ENCODE data around the gene HRAS. TPM values are rescaled to one million over a fixed set of nuclear protein-coding genes. Genes with fewer than 3 reads are reported as not detected.
A peak's percentile ranks its signal among the peaks of the same experiment; 100 is the strongest.

HRAS gene
- total RNA-seq, 1 experiment from 2014 or later, result 65.8 TPM

DNA sequence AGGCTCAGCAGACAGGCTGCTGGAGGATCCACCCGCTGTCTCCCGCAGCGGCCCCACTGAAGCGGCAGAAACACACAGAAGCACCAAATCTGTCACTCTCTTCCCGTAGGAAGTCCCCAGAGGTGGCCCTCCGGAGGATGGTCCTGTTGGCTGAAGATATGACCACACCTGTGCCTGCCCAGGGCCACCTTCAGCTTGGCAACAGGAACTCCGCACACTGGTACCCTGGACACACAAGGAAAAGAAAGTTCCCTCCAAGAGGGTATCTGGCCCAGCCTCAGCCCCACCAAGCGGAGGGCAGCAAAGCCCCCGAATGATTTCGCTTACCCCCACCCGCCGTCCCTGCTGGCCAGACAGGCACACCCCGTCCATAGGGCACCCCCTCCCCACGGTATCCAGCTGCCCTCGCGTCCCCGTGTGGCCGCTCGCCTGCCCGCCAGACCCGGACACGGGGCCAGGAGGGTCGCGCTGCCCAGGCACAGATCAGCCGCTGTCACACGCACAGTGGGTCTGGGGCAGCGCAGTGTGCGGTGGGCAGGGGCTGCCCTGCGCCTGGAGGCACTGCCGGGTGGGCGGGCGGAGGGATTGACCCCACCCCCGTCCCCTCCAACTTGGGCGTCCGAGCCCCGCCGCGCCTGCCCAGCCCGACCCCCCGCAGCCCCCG lies 32.4 kb upstream of the HRAS start:
- no peak for DNase-seq (ENCODE audit: low read depth)

DNA sequence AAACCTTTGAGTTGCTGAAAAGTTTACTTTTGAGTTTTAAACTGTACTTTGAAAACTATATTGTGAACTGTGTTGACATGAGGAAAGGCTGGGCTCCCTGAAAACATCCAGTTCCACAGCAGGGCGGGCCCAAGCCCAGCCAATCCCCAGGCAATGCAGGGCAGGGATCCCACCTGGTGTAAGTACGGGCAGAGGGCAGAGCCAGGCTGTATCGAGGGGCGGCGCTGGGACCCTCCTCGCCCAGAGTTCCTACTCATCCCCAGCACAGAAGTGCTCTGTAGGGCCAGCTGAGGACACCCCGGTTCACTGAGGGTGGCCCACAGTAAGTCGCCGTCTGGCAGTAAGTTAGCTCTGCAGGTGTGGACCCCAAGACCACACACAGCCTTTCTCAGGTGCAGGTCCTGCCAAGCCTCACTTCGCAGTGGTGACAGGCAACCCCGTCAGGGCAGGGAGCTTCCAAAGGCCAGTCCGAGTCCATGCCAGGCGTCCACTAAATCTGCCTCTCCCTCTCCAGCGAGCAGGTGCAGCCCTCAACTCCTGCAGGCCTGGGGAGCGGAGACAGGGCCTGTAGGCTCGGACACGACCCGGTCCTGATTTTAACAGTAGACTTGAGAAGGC lies 31.7 kb upstream of the HRAS start:
- no peak for DNase-seq (ENCODE audit: low read depth)

DNA sequence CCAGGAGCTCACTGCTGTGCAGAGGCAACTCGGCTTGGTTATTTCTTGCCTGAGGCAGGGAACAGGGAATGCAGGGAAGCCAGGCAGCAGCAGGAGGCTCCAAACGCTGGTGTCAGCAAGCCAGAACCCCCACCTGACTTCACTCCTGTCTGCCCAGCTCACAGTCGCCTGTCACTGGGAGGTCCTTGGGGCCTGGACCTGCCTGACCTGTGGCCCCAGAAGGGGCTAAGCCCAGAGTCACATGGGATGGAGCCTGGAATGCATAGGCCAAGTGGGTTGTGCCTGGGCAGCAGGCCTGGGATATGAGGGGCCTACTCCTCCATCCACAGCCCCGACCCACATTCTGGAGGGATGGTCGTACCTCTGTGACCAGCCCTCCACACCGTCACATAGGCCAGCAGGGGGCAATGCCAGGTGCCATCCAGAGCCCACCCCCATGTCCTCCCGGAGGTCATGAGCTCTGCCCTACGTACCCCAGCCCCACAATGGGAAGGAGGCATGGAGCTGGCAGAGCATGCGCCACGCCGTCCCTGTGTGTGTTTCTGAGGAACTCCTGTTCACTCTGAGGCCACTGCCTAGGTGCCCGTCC lies 30.6 kb upstream of the HRAS start:
- DNase-seq (ENCODE audit: low read depth), result no peak

DNA sequence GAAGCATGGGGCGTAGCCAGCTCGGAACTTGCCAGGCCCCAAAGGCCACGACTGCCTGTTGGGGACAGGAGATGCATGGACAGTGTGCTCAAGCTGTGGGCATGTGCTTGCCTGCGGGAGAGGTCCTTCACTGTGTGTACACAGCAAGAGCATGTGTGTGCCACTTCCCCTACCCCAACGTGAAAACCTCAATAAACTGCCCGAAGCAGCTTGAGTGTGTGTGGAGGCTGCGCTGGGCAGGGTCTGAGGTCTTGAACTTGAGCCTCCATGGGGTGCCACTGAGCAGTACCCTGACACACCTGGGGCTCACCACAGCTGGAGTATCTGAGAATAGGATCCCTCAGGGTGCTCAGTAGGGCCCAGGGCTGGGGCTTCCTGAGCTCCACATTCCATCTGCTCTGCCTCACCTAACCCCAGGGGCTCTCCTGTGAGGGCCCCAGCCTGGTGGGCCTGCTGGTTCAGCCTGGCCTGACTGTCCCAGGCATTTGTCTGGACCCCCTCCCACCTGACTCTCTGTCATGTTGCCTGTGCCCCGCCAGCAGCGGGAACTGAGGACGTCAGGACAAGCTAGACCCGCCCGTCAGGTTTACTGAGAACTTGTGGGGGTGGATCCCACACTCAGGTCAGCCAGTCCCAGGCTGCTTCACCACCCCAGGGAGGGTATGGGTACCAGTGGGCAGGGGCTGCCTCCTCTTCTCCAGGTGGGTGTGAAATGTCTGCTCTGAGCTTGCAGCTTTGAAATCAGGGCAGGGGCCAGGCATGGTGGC lies 28.6 kb upstream of the HRAS start:
- no peak for DNase-seq (ENCODE audit: low read depth)

DNA sequence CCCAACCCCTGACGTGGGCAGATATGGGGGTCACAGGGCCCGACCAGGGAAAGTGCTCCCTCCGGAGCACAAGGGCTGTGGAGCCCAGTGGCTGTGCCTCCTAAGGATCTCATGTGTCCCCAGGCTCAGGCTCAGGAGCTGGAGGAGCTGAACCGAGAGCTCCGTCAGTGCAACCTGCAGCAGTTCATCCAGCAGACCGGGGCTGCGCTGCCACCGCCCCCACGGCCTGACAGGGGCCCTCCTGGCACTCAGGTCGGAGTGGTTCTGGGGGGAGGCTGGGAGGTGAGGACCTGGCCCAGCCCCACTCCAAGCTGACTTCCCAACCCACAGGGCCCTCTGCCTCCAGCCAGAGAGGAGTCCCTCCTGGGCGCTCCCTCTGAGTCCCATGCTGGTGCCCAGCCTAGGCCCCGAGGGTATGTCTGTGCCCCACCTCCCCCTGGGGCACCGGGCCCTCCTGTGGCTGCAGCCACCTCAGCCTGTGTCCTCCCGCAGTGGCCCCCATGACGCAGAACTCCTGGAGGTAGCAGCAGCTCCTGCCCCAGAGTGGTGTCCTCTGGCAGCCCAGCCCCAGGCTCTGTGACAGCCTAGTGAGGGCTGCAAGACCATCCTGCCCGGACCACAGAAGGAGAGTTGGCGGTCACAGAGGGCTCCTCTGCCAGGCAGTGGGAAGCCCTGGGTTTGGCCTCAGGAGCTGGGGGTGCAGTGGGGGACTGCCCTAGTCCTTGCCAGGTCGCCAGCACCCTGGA lies 27.9 kb upstream of the HRAS start:
- DNase-seq (ENCODE audit: low read depth), result no peak

DNA sequence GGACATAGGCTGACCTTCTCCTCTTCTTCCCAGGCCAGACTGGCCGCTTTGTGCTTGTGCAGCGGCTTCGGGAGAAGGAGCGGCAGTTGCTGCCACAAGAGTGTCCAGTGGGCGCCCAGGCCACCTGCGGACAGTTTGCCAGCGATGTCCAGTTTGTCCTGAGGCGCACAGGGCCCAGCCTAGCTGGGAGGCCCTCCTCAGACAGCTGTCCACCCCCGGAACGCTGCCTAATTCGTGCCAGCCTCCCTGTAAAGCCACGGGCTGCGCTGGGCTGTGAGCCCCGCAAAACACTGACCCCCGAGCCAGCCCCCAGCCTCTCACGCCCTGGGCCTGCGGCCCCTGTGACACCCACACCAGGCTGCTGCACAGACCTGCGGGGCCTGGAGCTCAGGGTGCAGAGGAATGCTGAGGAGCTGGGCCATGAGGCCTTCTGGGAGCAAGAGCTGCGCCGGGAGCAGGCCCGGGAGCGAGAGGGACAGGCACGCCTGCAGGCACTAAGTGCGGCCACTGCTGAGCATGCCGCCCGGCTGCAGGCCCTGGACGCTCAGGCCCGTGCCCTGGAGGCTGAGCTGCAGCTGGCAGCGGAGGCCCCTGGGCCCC lies 26.8 kb upstream of the HRAS start:
- no peak for DNase-seq (ENCODE audit: low read depth)

DNA sequence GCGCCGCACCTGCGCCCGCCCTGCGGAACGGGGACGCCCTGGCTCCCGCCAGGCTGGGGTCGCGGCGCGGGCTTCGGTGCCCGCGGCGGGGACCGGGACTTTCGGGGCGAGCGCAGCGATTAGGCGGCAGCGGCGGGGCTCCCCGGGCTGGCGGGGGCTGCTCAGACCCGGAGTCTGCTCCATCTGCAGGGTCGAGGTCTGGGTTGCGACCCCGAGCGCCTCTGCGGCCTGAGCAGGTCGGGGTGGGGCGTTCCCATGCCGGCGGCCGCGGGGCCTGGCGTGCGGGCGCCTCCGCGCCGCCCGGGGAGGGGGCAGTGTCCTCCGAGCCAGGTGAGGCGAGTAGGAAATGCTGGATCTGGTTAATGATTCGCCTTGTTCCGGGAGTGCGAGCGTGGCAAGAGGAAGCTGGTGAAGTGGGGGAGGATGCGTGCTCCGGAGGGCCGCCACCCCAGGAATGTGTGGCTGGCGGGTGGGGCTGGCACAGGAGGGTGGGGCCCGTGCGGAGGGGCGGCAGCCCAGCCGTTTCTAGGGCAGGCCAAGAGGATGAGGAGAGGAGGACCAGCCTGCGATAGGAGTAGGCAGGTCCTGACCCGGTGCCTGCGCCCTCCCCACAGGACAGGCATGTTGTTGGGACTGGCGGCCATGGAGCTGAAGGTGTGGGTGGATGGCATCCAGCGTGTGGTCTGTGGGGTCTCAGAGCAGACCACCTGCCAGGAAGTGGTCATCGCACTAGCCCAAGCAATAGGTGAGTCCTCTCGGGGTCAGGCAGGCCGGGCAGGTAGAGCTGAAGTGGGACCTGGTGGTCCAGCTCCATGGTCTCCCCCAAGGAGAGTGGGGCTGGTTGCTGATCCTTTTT lies 26.0 kb upstream of the HRAS start:
- peak; percentile 47 for DNase-seq (ENCODE audit: low read depth)

DNA sequence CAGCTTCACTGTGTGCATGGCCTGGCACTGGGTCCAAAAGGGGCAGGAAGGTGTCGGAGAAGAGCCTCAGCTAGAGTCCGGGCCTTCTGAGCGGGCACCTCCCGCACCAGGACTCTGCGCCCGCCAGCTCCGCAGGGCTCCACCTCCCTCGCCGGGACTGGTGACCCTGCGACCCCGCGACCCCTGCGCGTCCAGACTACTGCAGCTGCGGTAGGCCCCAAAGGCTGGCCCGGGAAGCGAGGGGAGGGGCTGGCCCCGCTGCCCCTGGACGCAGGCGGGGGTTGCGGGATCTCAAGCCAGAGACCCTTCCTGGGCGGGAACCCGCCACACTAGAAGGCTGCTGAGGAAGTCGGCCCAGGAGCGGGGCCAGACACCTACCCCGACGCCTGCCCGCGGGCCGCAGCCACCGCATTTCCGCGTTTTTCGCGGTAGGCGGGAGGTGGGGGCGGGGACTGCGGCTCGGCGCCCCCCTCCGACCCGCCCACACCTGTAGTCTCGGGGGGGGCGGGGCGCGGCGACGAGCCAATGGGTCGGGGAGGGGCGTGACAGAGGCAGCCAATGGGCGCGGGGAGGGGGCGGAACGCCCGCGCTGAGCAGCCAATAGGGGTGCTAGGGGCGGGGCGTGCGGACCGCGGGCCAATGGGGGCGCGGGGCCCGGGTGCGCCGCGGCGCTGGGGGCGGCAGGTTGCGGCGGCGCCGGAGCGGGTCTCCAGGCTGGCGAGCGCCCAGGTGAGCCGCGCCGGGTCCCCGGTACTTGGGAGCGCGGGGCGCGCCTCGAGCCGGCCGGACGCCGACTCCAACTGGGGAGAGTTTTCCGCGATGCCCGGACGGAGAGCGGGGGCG lies 25.1 kb upstream of the HRAS start, which contains the start of the genes LMNTD2 and RASSF7:
TSS of gene LMNTD2 (minus strand) at position 434 of the 843 bp plus-strand sequence. CDS start at position 412, 22 bp downstream.
TSS of gene RASSF7 (plus strand) at position 666 of the 843 bp plus-strand sequence. CDS start 799 bp downstream, outside the sequence.
- DNase-seq (ENCODE audit: low read depth), result peak; percentile 73

DNA sequence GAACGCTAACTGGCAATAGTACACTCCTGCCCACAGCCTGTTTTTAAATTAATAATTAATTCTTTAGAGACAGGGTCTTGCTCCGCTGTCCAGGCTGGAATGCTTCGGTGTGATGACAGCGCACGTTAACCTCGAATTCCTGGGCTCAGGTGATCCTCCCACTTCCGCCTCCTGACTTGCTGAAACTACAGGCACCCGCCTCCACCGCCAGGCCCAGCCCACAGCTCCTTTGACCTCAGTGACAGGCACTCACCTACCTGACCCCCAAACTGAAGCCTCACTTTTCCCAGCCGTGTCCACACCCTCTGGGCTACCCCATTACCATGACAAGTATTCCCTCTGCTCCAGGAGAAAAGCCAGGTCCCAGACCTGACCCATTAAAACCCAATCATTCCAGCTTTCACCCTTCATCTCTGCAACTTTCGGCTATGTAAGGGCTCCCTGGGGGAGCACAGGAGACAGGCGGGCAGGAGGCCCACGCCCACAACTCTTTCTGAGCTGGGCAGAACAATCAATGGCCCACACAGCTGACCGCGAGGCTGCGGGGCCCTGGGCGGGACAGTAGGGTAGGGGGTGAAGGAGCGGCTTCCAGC lies 24.4 kb upstream of the HRAS start:
- no peak for DNase-seq (ENCODE audit: low read depth)

DNA sequence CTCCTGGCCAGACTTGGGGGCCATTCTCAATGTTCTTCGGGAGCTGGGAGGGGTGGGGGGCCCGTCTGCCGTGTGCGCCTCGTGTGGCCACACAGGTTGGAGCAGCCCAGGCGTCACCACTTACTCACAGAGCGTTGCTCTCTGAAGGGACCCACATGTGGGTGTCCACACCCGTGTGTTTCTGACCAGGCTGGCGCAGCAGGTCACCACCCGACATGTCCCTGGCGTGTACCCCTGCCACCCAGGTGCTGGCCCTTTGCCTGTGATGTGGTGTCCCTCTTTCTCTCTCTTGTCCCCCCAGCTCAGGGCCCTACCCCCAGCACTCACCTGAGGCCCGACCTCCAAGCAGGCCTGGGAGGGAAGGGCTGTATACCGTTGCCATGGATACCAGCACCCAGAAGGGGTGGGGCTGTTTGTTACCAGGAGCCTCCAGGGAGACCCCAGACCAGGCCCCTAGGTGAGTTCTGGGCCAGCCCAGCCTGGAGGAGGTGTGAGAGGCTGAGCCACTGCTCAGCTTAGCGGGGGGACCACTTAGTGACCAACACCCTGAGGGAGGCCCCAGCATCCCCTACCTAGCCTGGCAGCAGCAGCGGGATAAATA lies 23.7 kb upstream of the HRAS start:
- DNase-seq (ENCODE audit: low read depth), result no peak

DNA sequence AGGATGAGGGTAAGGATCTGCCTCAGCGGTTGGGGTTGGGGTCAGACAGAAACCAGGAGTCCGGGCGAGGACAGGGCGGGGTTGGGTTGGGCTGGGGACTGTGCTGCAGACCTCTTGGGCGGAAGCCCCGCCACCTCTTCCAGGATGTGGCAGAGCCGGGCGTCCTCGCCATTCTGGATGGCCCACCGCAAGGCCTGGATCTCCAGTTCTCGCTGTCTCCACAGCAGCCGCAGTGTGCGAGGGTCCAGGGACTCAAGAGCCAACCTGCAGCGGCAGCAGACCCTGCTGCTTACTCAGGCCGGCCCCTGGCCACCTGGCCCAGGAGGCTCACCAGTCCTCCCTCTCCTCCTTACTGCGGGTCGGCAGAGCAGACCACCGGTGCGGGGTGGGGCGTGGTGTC lies 23.1 kb upstream of the HRAS start:
- DNase-seq (ENCODE audit: low read depth), result no peak

DNA sequence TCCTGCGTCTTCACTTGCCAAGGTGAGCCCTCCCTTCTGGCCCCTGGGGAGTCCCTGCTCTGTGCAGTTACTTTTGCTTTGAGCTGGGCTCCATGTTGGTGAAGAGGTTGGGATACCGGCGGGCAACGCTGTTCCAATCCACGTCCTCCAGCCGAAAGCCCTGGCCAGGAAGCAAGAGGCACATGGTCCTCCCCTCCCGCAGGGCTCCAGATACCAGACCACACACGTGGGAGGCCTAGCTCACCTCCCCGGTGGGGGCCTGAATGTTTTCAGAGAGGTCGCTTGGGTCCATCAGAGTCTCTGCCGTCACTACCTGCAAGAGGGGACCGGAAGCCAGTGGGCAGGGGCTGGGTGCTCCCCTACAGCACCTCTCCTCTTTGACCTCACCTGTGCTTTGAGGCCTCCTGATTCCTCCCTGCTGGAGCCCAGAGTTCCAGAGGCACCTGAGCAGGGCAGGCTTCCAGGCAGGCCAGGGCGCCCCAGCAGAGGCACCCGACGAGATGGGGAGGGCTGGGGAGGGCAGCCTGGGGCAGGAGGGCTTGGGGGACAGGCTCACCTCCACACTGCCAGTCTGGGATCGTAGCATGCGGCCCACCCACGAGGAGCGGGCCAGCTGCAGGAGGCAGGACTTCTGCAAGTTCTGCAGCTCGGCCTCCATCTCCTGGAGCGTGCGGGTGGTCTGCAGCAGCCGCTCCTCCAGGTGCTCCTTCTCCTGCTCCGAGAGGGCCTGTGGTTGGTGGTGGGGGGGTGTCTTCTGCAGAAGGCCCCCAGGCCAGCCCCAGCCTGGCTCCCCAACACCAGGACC lies 22.2 kb upstream of the HRAS start:
- DNase-seq (ENCODE audit: low read depth), result no peak

DNA sequence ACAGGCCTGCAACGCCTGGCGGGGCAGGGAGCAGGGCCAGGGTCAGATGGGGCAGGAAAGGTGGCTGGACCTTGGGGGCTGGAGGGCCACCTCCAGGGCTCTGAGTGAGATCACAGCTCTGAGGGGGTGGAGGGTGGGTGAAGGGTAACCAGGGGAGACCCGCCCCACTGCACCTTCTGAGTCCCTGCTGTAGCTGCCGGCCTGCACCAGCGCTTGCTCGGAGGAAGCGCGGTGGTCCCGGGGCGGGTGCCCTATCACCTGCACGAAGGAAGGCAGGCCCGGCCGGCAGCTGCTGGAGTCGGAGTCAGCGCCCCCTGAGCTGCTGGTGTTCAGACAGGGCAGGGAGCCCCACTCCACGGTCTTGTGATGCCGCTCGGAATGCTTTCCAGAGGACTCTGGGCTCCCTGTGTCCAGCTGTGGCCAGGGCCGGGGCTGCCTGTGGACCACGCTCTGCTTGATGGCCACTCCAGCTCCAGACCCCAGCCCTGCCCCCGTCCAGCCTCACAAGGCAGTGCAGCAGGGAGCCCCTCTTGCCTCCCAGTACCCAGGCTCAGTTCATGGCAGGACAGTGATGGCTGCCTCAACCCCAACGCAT lies 21.4 kb upstream of the HRAS start:
- DNase-seq (ENCODE audit: low read depth), result no peak

DNA sequence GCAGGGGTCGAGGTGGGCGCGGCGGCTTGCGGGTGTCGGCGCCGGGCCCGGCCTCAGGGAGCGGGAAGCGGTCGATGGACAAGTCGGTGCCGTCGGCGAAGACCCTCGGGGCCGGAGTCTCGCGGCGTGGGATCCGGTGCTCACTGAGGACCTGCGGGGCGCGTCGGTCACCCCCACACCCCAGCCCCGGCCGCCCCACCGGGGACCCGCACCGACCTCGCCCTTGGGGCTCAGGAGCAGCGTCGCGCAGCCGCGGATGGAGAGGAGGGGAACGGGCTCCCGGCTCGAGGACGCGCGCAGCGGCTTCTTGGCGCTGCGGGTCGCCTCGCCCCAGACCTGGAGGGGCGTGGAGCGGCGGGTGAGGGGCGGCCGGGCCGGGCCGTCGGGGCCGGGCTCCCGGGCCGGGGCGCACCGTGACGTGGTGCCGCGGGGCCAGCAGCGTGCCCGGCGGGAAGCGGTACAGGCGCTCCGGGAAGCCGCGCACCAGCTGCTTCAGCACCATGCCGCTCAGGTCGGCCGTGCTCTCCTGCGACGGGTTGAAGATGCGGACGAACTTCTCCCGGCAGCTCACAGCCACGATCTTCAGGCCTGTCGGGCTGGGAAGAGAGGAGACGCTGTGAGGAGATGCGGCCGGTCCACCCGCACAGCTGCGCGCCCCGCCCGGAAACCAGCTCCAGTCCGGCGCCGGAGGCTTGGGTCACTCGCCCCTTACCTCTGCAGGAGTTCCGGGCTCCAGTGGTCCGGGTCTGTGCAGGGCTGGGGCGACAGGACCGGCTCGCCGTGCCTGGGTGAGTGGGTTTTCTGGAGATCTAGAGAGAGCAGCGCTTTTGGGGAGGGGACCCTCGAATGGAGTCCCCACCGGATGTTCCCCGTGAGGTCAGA lies 20.6 kb upstream of the HRAS start:
- DNase-seq (ENCODE audit: low read depth), result no peak

DNA sequence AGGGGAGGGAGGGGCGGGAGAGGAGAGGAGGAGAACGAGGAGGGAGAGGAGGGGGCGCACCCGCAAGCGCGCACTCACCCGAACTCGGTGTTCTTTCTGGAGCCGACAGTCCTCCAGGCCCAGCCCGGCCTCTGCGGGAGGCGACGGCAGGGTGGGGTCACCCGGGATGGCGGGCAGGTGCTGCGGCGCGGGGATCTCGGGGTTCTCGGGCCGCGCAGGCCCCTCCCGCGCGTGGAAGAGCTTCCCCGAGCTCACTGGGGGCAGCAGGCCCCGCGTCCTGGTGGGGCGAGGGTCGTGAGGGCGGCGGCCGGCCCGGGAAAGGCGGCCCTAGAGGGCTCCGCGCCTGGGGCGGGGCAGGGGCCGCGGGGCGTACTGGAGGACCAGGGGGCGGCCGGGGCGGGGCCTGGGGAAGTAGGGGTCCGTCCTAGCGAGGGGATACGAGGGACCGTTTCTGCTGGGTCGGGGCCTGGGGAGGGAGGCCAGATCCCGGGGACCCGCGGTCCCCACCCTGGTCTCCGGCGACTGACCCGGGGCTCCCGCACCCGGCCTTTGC lies 19.9 kb upstream of the HRAS start:
- DNase-seq (ENCODE audit: low read depth), result no peak

Data from RPMI7951 (cell line).